ENCODE results near the gene PLCXD3.
"Not testable (repeated sequence)": the region's sequence is repeated elsewhere in the genome, so short reads cannot be mapped to it uniquely, and the experiment has no call there.

Gene PLCXD3

GRCh38 chr5:41510176-41510831 lies at the start of gene PLCXD3:
Gene PLCXD3 (minus strand): TSS chr5:41510601. CDS start chr5:41510526, 75 bp downstream.
- peak; percentile 34 for DNase-seq (ENCODE audit: low spot score)

GRCh38 chr5:41559184-41559583 lies 48.8 kb upstream of the PLCXD3 start:
- DNase-seq (ENCODE audit: low spot score) = no peak

GRCh38 chr5:41558295-41558694 lies 47.9 kb upstream of the PLCXD3 start:
- no peak for DNase-seq (ENCODE audit: low spot score)

GRCh38 chr5:41547991-41548390 lies 37.6 kb upstream of the PLCXD3 start:
- DNase-seq (ENCODE audit: low spot score) = no peak

- no peak for DNase-seq (ENCODE audit: low spot score)
Measured at GRCh38 chr5:41542183-41542582, 31.8 kb upstream of the PLCXD3 start.

- DNase-seq (ENCODE audit: low spot score) = no peak
Measured at GRCh38 chr5:41539454-41539853, 29.1 kb upstream of the PLCXD3 start.

- DNase-seq (ENCODE audit: low spot score) = no peak
Measured at GRCh38 chr5:41537581-41537980, 27.2 kb upstream of the PLCXD3 start.

GRCh38 chr5:41532485-41532884 lies 22.1 kb upstream of the PLCXD3 start:
- no peak for DNase-seq (ENCODE audit: low spot score)

GRCh38 chr5:41527201-41527779 lies 16.9 kb upstream of the PLCXD3 start:
- DNase-seq (ENCODE audit: low spot score) = peak; percentile 97

GRCh38 chr5:41526699-41527098 lies 16.3 kb upstream of the PLCXD3 start:
- DNase-seq (ENCODE audit: low spot score) = no peak

GRCh38 chr5:41524174-41524573 lies 13.8 kb upstream of the PLCXD3 start:
- DNase-seq (ENCODE audit: low spot score) = no peak

- no peak for DNase-seq (ENCODE audit: low spot score)
Measured at GRCh38 chr5:41522193-41522786, 11.9 kb upstream of the PLCXD3 start.

GRCh38 chr5:41519801-41520200 lies 9.4 kb upstream of the PLCXD3 start:
- DNase-seq (ENCODE audit: low spot score) = peak; percentile 12

GRCh38 chr5:41517909-41518308 lies 7.5 kb upstream of the PLCXD3 start:
- DNase-seq (ENCODE audit: low spot score) = no peak

- DNase-seq (ENCODE audit: low spot score) = no peak
Measured at GRCh38 chr5:41511241-41511640, 840 bp upstream of the PLCXD3 start.

GRCh38 chr5:41509399-41510175 lies 814 bp downstream of the PLCXD3 start:
- no peak for DNase-seq (ENCODE audit: low spot score)

GRCh38 chr5:41508696-41509398 lies 1.6 kb downstream of the PLCXD3 start:
- no peak for DNase-seq (ENCODE audit: low spot score)

- DNase-seq (ENCODE audit: low spot score) = peak; percentile 50
Measured at GRCh38 chr5:41508186-41508585, 2.2 kb downstream of the PLCXD3 start.

GRCh38 chr5:41507501-41507900 lies 2.9 kb downstream of the PLCXD3 start:
- no peak for DNase-seq (ENCODE audit: low spot score)

GRCh38 chr5:41503860-41504259 lies 6.5 kb downstream of the PLCXD3 start:
- DNase-seq (ENCODE audit: low spot score) = no peak

- no peak for DNase-seq (ENCODE audit: low spot score)
Measured at GRCh38 chr5:41503310-41503709, 7.1 kb downstream of the PLCXD3 start.

GRCh38 chr5:41493490-41494126 lies 16.8 kb downstream of the PLCXD3 start:
- not testable (repeated sequence) for DNase-seq (ENCODE audit: low spot score)

All from kidney tubule cell (primary cell).